HG02870 (cell line): ENCODE measurements around the gene ENOX1.
A peak's percentile ranks its signal among the peaks of the same experiment; 100 is the strongest.

ENCODE experiments used
- ATAC-seq: cut with Tn5 transposase; IDR thresholded peaks from one replicate; pipeline ENCODE4 v1.9.1; 2021; ENCODE audit warnings: mild to moderate bottlenecking, moderate library complexity; ENCODE audit not compliant: unreplicated experiment

ENOX1 gene

DNA sequence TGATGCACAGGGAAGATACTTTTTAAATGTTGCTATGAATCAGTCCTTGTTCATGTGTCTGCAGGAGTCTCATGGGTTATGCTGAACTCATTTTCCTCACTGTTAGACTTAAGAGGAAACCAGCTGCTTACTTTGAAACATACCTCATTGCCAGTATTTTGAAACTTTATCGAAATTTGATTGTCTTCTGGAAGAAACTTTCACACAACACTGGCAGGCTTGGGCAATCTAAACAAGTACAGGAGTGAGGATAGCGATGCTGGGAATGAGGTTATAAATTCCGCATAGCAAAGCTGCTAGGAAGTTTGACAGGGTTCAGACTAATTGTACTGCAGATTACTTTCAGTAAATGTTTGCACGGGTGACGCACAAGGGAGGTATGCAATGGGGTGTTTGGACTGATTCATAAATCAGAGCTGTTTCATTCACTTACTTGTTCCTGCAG lies 517.7 kb downstream of the ENOX1 start:
- ATAC-seq, result no peak

DNA sequence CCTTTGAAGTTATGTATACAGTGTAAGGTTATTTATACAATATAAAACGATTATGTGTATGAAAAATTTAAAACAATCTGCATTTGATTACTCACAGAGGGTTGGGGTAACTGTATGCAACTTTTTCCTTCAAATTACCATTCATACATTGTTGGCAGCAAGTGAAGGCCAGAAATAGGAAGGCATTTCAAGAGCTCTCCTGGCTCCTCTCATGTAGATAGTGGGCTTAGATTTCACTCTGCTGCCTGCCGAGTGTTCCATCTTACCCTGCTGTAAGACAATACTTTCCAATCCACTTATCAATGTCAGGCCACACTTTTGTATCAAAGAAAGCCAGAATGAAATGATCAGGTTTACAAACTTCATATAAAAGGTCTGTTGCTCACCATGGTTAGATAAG lies 518.1 kb downstream of the ENOX1 start:
- no peak for ATAC-seq

DNA sequence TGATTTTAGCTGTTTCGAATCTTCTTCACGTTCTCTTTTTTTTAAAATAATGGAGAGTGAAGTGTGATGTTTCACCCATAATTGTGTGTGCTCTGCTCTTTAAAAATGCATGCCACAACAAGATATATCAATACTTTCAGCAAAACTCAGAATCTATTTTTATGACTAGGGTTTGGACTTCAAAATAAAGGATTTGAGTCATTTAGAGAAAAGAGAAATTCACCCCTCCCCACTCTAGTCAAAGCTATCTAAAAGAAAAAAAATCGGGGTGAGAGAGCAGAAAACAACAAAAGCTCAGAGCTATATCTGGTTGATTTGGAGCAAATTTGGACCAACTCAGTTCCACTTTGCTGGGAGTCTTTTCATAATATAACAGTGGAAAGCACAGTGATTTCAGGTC lies 518.9 kb downstream of the ENOX1 start:
- ATAC-seq, result peak; percentile 61

DNA sequence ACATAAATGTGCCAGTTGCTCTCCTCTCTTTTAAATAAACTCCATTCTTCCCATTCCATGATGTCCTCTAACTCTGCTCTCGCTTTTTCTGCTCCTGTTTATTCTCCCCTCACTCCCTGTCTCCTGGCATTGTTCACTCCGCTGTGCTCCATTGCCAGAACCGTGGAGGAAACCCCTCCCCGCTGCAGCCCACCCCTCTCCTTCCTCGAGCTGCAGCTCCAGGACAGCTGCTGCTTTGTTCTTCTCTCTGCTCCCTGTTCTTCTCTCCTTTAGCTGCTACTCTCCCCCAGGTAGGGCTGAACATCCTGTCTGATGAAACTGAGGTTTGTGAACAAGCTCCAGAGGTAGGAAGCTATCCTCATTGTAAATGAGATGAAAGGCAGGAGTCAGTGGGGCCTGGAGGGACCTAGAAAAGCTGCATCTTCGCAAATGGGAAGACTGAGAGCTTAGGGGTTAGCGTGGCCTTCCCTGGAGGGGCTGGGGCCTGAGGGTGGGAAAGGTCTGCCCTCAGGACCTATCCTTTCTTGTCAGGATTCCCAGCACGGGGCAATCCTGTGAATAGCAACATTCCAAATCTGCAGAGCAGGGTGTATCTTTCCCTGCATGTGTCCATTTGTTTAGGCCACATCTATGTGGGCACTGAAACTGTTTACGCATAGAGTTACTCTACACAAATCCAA lies 519.7 kb downstream of the ENOX1 start:
- ATAC-seq, result no peak

DNA sequence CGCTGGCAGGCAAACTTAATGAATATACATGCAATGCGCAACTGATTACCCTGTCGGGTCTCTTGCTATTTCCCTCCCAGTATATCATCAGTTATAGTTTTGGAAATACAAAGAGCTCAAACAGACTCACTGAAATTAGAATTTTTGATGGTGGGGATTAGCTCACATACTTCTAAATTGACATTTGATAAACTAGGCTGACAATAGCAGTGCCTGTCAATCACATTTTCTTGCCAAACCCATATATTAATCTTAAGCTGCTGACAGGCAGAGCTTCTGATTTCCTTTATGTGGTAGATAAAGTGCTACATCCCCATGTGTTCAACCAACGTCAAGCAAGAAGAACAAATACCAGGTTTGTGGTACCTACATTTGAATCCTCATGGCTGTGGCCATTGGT lies 521.7 kb downstream of the ENOX1 start:
- ATAC-seq, result no peak

DNA sequence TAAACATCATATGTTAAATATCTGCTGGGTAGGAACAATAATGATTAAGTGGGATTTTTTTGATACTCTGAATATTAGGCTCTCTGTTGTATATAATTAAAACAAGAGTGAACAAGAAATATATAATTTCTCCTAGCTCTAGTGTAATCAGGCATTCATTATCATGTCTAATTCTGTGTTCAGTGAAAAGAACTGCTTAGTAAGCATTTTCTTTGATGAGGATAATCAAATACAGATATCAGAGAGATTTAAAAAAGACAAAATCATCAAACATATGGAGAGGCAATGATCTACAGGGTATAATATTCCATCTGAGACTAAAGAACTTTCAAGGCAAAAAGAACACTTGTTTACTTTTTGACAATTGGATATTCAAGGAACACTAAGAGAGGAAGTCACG lies 522.3 kb downstream of the ENOX1 start:
- no peak for ATAC-seq

DNA sequence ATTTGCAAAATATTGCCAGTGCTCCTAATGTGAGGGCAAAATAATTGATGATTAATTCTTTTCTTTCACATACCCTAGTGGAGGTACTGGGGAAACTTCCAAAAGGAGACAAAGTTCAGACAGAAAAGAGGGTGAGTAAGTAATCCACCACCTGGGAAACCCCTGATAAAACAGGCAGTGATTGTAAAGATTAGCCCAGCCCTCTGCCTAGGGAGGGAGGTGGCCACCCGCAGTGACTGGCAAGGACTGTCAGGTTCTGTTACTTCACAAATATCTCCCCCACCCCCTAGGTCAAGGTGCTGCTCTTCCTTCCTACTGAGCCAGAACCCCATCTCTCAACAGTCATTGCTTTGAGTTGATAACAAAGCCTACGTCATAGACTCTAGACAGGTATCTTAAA lies 523.7 kb downstream of the ENOX1 start:
- ATAC-seq, result no peak

DNA sequence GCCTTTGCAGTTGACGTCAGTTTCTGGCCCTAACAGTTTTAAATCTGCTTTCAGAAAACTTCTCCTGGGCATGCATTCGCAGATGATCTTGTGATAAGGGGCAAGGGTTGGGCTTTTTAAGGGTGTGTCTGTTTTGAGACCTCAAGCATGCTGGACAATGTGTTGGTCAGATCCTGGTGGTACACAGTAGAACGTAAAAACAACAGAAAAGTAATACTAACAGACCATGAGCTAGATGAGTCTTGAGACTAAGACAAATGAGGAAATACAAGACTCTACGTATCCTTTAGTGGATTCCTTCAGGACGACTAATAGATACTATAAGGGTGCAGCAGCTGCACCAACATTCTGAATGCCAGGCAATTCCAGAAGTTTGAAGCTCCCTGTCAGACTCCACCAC lies 525.8 kb downstream of the ENOX1 start:
- ATAC-seq, result no peak

DNA sequence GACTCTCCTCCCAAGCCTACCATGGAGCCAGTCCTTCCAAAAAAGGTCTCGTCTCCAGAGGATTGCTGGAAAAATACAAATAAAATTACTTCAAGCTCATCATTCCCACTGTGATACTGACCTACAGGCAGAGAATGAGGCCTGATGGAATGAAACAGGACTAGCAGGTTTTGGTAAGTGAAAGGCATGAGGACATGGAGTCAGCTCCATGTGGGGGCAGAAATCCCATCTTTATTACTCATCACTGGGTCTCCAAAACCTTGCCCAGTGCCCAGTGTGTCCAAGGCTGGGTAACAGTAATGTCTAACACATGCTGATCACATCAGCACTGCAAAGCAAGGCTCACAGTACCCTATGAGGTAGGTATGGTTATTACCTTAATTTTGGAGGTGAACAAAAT lies 528.0 kb downstream of the ENOX1 start:
- no peak for ATAC-seq

DNA sequence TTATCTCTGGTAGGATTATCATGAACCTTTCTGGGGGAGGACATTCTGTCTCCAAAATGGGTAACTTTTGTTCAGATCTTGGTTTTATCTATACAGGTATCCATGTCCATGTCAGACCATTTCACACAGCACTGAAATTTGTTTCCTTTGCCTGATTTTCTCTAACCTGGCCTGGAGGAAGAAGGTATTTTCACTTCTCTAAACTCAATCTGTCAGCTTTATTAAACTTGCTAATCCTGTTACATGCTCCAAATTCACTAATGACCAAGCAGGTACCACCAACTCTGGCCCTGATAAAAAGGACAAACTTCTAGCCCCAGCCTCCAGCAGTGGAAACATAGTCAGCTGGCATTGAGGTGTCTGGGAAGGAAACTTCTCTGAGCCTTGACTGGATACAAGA lies 529.0 kb downstream of the ENOX1 start:
- ATAC-seq, result no peak

DNA sequence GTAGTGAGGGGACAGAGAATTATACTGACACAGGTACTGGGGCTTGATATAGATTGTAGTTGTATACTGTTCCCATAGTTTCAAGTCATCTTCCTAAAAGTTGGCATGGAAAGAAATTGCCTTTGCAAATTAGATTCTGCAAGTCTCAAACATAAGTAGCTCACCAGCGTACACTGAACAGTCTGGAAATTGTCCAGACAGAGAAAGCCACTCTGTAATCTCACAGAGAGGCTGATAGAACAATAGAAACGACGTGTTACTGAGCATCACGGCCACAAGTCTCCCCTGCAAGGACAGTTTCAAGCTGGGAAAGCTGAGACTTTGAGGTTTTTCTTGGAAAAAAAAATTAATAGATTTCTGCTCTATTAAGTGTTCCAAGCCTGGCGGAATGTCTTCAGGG lies 534.8 kb downstream of the ENOX1 start:
- no peak for ATAC-seq

DNA sequence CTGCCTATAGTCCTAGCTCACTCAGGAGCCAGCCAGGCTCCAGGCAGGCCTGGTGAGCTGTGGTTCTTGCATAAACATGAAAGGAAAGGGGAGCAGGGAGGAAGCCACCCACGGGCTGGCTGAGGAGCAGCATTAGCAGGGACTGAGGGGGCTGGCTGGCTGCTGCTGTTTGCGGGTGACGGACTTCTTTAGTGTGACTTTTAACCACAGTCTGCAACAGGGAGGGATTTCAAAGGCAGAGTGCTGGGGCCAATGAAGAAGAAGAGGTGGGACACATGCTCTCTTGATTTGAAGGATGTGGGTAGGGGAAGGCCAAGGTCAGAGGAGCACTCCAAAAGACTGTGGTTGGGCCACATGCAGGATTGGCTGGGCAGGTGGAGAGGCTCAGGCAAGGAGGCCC lies 540.4 kb downstream of the ENOX1 start:
- ATAC-seq, result no peak

DNA sequence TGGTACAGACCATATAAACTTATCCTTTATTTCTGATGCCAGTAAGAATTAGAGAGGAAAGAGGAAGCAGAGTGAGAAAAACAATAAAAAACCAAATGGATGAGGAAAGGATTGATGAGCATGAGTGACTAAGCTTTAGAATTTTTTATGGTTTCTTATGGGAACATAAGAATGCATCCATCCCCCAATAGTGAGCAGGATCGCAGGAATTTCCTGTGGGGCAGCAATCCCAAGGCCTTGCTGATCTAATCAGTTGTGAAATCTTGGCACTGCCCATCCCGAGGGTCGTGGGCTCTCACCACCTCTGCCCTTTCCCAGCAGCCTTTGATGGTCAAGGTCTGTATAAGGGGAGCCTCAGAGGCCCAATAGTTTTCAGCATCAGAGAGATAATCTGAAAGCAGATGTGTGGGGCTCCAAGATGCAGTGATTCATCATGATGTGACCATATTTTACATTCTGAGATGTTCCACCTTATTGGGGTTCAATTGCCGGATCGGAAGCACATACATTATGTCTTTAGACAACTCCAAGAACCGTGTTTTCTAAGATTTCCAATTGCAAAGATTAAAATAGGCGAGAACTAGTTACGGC lies 541.3 kb downstream of the ENOX1 start:
- ATAC-seq, result no peak

DNA sequence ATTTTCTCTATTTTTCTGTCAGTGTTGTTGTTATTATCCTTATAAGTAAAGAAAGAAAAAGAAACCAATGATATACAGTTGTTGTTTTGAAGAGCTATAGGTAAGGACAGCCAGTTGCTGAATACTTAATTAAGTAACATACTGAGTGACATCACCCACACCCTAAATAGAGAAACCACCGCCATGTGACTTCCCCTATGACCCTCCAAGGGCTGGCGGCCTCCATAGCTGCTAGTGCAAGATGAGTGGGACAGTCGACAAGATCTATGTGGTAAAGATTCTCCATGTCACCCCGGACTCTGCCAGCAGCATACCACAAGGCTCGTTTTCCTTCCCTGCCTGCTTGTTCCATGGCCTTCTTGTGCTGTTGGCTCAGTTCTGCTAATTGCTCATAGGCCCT lies 542.3 kb downstream of the ENOX1 start:
- ATAC-seq, result no peak

DNA sequence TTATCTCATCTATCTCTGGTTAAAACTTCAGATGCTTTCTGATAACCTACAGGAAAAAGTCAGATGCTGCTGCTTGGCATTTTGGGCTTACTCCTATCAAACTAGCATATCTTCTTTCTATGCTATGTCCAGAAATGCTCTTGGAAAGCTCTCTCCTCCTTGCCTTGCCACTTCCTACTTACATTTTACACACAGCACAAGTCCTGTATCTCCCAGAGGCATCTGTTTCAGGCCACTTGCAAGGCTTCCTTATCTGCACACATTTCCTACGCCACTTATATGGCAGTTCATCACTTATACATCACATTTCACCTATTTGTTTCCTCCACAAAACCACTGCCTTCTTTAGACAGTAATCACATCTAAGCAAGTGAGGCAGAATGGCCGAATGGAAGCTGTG lies 543.1 kb downstream of the ENOX1 start:
- no peak for ATAC-seq

DNA sequence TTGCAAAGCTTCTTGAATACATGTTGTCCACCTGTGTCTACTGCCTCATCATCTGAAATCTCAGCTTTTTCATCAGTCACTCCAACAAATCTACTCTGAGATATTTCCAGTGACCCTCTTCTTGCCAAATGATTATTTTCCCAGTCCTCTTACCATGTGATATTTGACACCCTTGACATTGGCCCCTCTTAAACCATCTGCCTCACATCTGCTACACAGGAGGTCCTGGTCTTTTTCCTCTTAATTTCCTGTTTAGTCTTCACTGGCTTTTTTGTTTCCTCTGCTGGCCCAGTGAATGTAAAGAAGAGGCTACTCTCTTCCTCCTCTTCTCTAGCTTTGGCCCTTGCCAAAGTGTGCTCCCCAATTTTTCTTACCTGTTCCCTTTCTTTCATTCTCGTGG lies 544.7 kb downstream of the ENOX1 start:
- ATAC-seq, result no peak

DNA sequence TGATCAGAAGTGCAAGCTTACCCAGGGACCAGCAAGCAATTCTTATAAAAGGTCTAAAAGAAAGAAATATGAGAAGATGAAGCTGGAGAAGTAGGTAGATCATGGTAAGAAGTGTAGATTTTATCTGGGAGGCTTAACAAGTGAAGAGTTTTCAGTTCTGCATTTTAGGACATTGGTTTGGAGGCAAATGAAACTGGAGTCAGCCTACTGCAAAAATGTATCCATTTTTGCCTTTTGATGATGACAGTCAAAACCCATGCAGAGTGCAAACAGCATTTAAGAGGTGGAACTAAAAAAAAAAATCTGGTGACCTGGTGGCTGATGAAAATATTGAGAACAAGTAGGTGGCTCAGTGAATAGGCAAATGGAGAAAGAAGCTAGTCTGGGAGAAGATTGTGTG lies 546.5 kb downstream of the ENOX1 start:
- ATAC-seq, result peak; percentile 87

DNA sequence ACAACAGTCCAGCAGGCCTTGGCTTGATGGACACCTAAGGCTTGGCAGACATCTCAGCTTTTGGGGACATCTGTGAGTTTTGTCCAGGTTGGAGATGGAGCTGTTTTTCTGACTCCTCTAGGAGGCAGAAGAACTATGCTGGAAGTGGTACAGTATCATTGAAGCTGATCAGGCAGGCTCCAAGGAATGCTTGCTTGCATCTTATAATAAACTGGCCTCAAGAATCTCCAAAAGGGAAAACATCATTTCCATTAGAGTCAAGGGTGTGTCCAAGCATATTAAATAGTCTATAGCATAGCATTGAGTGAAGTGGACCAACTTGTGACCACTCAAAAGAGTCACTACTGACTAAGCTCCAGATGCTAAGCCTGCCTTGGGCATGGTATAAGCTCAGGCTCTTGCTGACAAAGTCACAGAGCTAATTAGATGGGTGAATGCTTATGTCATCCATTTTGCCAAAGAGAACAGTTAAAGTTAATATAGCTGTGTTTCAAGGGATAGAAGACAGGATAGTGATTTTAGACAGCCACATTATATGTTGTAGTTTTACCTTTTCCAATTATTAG lies 547.4 kb downstream of the ENOX1 start:
- no peak for ATAC-seq

DNA sequence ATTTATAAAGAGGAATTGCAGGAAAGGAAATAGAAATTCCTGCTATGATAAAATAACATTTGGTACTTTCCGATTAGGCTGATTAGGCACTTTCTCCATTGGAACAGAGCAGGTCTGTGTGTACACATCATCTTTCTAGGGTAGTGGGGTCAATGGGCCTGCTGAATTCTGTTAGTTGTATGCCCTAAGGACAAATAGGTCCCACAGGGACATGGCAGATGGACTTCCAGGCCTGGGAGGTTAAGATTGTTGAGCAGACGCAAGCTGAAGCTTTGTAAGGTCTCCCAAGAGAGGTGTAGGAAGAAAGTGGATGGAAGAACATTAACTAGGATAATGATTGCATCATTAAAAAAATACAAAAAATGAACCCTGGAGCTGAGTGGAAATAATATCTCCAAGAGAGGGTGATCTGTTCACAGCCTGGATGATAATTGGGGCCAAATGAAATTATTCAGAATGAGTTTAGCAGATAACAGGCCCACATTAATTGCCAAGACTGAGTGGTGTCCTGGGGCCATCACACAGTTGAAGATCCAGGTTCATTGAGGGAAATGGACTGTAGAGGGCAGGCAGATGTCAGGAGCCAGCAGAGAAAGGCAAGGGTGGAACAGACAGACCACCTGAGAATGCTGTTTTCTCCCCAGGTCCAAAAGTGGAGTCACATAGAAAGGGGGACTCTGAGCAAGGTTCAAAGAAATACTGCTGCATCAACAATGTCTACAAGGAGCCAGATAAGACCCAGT lies 548.3 kb downstream of the ENOX1 start:
- ATAC-seq, result no peak

DNA sequence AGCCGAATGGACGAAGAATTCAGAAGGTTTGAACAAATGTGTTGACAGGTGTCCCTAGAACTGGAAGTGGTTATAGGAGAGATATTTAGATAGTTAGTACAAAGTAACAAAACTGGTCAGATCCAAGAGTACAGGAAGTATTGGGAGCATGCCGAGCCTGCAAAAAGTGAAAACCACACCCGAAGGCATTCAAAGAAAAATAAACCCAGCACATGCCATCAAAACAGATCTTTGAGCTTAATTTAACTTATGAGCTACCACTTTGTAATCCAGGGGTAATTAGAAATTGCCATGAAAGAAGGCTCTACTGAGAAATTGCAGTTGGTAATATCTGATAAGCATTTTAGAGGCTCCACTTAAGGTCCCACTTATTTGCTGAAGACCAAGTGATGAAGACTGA lies 549.2 kb downstream of the ENOX1 start:
- ATAC-seq, result no peak

DNA sequence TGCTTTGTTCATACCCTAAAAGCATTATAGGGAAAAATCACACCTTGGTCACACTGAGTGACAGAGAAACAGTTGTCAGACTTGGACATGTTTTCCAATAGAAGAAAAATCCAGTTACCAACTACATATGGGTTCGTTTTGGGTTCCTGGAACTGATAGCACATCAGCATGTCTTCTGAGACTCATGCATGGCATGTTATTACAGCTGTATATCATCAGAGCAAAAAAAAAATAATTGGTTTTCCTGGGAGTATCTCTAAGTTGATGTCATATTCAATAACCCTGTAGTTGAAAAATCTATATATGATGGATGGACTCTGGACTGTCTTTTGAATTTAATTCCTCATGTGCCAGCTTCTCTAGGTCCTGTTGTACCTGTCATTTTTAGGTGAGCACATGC lies 551.7 kb downstream of the ENOX1 start:
- ATAC-seq, result no peak

DNA sequence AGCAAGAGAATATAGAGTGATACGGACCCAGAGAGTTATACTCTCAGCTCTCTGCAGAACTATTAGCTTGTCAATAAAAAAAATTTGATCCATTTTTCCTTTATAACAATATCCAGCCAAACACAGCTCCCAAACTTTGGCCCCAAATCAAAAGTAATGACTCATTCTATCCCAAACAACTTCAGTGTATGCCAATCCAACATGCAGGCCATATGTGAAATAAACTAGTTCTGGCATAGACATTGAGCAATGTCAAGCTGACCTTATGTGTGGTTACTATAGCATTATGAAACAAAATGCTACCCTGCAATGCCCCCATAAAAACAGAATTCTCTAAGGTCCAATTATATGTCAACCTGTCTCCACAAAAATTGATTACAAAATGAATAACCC lies 553.9 kb downstream of the ENOX1 start:
- no peak for ATAC-seq
